Ecto neural progenitor cell (in vitro differentiated cells): ENCODE results near the gene RBMS3.

Experiments
- DNase-seq: peaks from one replicate; pipeline ENCODE4 v3.0.0-alpha.2; 2018; ENCODE audit warnings: low spot score

Gene RBMS3

GRCh38 chr3:29892976-29893554 is 612.2 kb downstream of the RBMS3 start:
- no peak for DNase-seq

- no peak for DNase-seq
These were observed 616.0 kb downstream of the RBMS3 start for GRCh38 chr3:29896856-29897255.

- no peak for DNase-seq
These were observed 617.5 kb downstream of the RBMS3 start for GRCh38 chr3:29898171-29898965.

DNA sequence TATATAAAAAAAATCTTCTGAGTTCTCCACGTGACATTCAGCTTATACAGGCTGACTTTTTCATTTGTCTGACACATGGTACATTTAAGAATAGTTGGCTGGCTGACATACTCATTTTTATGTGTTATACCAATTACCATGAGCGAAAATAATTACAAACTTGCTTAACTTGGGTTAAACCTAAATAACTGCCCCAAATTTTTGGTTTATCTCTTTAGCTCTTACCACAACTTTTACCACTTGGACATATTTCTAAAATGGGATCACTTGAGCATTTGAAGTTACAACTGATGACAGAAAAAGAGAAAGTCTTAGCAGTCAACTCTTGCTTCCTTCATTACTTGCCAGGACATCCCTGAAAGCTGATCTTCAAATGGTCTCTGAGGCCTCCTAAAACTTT is 618.1 kb downstream of the RBMS3 start:
- no peak for DNase-seq

DNA sequence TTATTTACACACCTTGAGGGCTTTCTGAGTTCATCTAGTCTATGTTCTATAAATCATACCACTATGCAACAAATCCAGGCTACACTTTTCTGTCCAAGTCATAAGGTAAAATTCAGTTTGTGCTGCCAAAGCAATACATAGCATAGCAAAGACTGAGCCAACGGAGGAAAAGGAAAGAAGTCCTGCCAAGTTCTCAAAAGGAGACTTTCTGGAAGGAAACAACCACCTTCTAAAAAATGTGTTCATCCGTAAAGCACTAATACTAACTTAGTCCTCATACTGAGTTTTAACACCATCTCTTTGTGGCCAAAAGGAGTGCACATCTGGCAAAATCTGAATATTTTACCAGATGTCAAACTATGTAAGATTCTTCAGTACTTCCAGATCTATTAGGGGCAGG is 620.2 kb downstream of the RBMS3 start:
- DNase-seq = no peak

- no peak for DNase-seq
These were observed 622.7 kb downstream of the RBMS3 start for GRCh38 chr3:29903600-29903999.

DNA sequence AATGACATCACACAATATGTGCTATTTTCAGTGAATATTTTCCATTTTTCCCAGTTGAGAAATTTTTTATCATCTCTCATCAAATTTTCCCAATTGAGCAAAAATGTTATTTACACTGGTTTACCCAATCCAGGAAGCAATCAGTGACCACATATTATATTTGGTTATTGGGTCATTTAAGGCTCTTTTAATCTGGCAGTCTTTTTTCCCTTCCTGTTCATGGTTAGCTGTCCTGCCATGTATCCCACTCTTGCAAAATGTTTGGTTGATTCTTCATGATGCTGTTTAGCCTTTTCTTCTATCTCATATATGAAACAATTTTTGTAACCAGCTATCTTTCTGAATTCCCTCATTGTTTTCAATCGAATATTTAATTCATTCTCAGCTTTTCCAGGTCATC is 626.0 kb downstream of the RBMS3 start:
- no peak for DNase-seq

DNA sequence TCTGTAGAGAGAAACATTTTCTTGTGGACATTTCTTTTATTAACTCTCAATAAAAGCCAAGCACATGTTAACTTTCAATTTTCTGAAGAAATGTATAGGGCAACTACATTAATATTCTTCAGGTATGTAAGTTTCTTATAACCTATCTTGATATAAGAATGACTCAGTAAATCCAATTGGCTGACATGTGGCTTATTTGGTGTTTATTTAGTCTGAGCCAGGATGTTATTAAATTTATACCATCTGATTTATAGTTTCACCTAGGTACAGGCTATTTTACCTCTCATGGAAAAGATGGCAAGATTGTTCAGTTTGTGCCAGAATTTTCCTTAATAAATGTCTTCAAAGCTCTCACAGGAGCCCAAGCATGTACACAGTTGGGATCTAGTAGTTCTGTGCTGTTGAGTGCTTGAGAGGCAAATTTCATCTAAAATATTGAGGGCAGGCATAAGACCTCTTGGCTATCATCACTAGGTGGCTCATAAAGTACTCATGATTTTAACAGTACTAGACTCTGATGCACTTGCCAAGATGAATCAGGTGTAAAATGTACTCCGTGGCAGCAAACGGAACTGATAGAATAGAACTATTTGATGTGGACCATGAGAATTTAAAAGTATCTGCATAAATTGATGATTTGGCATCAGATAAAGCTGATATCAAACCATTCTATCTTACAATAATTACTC is 631.9 kb downstream of the RBMS3 start:
- DNase-seq = no peak

DNA sequence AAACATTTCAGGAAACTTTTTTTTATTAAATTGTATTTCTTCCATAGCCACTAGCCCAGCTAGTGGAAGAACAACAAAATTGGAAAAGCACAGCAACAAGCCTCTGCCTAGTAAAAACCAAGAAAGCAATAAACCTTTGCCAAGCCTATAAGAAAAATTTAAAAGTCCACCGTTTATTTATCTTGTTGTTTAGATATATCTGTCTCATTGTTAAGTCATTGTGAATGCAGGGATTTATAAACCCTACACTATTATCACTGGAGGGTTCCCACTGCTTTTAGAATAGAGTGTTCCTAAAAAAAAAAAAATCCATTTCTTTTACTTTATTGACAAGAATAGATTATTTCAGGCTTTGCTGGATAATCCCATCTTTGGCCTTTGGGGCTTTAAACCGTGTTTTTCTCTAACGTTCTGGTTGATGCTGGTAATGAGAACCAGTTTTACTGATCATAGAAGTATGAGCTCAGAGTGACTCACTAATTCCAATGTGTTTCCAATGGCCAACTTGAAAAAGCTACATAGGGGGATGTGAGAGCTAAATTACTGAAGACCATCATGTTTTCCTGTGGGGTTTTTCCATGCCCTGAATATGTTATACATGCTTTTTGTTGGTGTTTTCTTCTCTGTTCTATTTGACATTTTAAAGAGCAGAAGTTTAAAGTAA is 634.1 kb downstream of the RBMS3 start:
- no peak for DNase-seq

GRCh38 chr3:29919571-29919970 is 638.7 kb downstream of the RBMS3 start:
- no peak for DNase-seq

DNA sequence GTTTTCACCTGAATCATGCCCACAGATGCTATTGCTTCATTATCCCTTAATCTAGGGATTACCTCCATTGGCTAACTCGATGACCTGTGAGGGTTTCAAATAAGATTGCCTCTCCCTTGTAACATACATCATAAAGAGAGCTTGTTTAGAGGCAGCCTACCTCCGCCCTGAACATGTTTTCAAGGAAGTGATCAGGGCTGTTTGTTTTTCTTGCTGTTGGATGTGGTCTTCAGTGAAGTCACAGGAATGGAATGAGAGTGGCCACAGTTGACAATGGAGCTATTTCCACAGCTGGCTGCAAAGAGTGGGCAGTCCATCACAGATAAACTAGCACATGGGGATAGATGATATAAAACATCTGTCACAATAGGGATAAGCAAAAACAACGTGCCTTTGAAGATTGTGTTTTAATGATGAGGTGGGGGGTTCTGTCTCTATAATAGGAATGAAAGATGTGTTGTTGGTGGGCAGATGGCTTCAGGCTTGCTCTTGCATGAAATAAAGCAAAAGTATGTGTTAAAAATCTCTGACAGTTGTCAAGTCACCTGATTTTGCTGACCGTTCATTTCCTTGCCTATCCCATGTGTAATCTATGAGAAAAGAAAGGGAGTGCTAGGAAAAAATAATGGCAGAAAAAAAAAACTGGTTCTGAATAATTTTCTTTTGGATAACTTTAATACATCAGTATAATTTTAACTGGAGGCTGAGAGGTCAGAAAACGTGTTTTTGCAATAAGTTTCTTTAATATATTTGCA is 642.3 kb downstream of the RBMS3 start:
- DNase-seq = no peak

DNA sequence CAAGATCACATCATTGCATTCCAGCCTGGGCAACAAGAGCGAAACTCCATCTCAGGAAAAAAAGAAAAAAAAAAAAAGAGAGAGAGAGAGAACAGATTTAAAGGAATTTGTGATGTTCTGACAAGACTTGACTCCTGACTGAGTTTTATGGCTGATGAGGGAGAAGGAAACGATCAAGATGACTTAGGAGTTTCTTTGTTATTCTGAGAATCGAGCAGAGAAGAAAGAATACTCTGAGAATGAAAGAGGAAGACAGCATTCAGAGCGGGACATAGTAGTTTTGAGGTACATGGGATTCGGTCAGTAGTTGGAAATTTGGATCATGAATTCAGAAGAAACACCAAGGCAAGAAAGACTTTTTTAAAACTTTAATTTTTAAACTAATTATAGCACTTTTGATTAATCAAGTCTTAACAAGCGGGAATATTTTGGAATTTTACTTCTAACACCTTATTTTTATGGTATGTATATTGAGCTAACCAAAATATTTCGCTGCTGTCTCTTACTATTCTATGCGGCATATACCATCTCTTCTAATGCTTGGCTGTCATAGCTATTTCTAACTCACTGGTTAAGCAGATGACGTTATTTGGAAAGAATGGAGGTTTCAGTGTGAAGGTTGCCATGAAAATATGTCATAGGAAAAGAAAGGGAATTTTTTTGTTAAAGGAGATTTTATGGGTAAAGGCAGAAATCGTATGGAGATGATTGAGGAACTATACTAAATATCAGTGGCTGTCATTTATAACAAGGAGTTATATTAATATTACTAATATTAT is 644.1 kb downstream of the RBMS3 start:
- DNase-seq = no peak

DNA sequence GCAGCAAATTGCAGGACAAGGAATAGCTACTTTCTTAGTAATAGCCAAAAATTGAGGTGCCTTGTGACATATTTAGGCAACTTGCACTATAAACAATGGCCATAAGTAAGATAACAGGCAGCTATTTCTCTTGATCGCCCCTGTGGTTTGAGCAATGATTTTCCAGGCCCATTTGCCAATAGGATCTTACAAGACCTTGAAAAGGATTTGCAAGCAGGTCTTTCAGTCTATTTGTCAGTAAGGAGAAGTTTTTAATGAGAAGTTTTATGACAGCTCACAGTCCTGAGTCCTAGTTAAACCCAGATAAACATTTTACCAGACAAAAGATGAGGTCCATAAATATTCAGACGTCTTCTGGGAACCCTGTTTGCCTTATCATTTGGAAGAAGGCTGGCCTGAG is 645.5 kb downstream of the RBMS3 start:
- no peak for DNase-seq

GRCh38 chr3:29932696-29933325 is 651.9 kb downstream of the RBMS3 start:
- DNase-seq = no peak

DNA sequence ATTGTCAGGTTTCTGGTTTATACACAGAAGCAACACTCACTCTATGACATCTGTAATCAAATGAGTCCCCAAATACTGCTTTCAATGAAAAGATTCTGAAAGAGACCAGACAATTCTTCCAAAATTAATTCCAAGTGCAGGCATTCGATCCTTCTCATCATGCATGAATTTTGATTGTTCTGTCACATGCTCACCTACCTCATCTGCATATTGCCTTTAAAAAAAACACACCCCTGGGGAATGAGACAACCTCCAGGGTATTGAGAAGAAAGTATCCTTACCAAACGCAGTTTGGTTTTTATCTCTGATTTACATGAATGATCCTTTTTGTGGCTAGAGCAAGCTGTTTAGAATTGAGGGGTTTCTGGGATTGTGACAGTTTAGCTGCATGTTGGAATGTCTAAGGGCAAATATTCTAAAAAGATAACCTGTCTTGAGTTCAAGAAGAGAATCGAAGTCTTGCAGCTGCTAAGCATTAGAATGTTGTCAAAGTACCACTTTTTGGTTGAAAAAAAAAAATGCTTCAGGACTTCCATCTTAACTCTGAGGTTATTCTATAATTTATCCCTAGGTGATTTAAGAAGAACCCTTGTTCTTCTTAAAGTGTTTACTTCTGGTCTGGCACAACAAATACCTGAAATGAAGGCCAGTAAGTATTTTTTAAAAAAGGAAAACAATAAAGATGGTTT is 653.1 kb downstream of the RBMS3 start:
- no peak for DNase-seq

DNA sequence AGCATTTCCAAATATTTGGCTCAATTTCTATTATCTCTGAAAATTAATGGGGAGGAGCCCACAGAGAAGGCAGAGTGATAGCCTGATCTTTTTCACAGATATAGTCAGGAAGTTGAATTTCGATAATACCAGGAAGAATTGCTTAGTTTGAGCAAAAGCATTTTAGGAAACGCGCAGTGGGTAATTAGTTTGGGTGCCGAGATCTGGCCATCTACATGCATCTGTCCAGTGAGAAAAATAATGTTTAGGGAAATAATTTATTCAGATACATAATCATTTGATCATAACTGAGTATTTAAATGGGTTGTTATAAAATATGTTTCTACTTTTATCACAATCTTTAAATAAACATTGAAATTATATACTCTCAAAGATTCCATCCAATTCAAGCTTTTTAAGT is 653.9 kb downstream of the RBMS3 start:
- no peak for DNase-seq

DNA sequence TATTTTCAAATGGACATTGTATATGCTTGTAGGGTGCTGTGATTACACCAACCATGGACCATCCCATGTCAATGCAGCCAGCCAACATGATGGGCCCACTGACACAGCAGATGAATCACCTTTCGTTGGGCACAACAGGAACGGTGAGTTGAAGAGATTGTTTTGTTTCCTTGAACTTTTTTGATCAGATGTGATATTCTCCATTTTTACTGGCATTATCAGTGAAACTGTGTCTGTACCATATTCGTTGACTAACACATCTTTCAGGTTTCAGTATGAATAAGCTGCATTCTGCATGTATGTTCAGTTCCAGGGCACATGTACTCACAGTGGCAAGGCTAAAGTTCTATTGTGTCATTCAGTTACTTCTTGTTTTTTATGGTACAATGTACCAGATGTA is 655.2 kb downstream of the RBMS3 start:
- no peak for DNase-seq

GRCh38 chr3:29936766-29937165 is 655.9 kb downstream of the RBMS3 start:
- DNase-seq = no peak

DNA sequence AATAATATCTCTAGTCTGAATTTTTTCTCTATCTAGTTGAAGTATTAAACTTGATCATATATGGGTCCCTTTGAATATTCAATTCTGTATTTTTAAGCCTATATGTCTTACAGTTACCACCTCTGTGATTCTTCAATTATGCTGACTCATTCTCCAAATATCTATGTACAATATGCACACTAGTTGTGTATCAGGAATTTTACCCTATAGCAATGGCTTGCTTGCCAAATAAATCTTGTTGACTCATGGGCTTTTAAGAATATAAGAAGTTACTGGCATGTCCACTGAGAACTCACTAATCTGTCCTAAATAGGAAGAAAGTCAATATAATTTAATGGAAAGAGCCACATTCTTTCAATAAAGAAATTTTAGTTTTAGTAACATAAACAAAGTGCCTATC is 656.3 kb downstream of the RBMS3 start:
- no peak for DNase-seq

GRCh38 chr3:29940759-29941323 is 660.0 kb downstream of the RBMS3 start:
- no peak for DNase-seq
